ENCODE measurements around the gene PCDHB1. TPM values are rescaled to one million over a fixed set of nuclear protein-coding genes. Genes with fewer than 3 reads are reported as not detected.

PCDHB1 gene
- total RNA-seq, 4 donors from 2014 or later = not detected

GRCh38 chr5:141042555-141042954 is 8.6 kb upstream of the PCDHB1 start:
- WGBS = 52% methylated on average over 1 of the region's 1 CpG
- Histone ChIP-seq H3K4me1 (peaks cover 14 to 22% (median 20%) of the 10 kb centered on the region in 4 donors), H3K9me3 (no peaks in the 10 kb centered on the region), H3K27ac (replicated peaks in 1 of 4) (no peak overlapping the region), H3K36me3 (no peaks in the 10 kb centered on the region), H3K4me3 (no peak overlapping the region), H3K27me3 (peaks cover 0 to 25% (median 0%) of the 10 kb centered on the region in 4 donors)
- TF ChIP-seq EP300 (IDR thresholded peaks at IDR 0.05) = no peak
- TF ChIP-seq CTCF (IDR thresholded peaks at IDR 0.05) = no peak
- TF ChIP-seq POLR2AphosphoS5 (IDR thresholded peaks at IDR 0.05) = no peak
- TF ChIP-seq POLR2A (IDR thresholded peaks at IDR 0.05; ENCODE audit: low read depth) = no peak
- intact Hi-C loops (cut with DNase I) = no loop called here
- DNase-seq (ENCODE audit: extremely low spot score) = no peak

DNA sequence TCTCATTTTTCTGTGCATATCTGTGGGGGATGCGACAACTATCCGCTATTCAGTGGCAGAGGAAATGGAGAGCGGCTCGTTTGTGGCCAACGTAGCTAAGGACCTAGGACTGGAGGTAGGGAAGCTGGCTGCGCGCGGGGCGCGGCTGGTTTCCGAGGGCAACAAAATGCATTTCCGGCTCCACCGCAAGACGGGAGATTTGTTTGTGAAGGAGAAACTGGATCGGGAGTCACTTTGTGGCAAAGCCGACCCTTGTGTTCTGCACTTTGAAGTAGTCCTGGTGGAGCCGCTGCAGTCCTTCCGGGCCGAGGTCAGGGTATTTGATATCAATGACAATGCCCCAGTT is 320 bp downstream of the PCDHB1 start:
- no peaks in the 10 kb centered on the region for H3K36me3 ChIP-seq
- H3K9me3 ChIP-seq = no peaks in the 10 kb centered on the region
- WGBS = 5% methylated on average over 18 of the region's 19 CpGs
- TF ChIP-seq CTCF (IDR thresholded peaks at IDR 0.05) (no peak), POLR2A (IDR thresholded peaks at IDR 0.05; ENCODE audit: low read depth) (no peak), EP300 (IDR thresholded peaks at IDR 0.05) (no peak), POLR2AphosphoS5 (IDR thresholded peaks at IDR 0.05) (no peak)
- no peak overlapping the region for H3K27ac ChIP-seq (replicated peaks in 1 of 4)
- intact Hi-C loops (cut with DNase I) = no loop called here
- no peak for DNase-seq (ENCODE audit: extremely low spot score)
- H3K4me3 ChIP-seq = peak overlapping the region; percentile 53 to 68 (median 58)
- H3K27me3 ChIP-seq = peaks cover 0 to 52% (median 3%) of the 10 kb centered on the region in 4 donors
- H3K4me1 ChIP-seq = peaks cover 0 to 17% (median 15%) of the 10 kb centered on the region in 4 donors

DNA sequence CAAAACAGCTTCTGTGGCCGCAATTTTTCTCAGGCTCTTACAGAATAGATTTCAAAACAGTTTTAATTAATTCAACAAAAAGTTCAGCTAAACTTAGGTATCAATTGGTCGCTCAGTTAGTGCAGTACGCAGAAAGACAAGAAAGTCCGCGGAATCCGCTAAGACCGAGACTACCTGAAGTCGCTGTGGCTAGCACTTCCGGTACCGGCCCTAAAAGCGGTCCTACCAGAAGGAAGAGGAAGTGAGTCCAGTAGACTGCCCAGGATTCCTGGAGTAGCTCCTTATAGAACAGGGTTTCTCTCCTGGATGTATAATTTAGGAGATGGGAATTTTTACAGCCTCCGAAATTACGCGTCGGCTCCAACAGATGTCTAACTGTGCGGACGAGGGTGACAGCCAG is 26.7 kb downstream of the PCDHB1 start:
- H3K27ac ChIP-seq (replicated peaks in 1 of 4) = no peak overlapping the region
- no peak for DNase-seq (ENCODE audit: extremely low spot score)
- TF ChIP-seq CTCF (IDR thresholded peaks at IDR 0.05) (no peak), POLR2A (IDR thresholded peaks at IDR 0.05; ENCODE audit: low read depth) (no peak), EP300 (IDR thresholded peaks at IDR 0.05) (no peak), POLR2AphosphoS5 (IDR thresholded peaks at IDR 0.05) (no peak)
- H3K36me3 ChIP-seq = no peaks in the 10 kb centered on the region
- WGBS = 46% methylated on average over 17 of the region's 17 CpGs
- intact Hi-C loops (cut with DNase I) = no loop called here
- peaks cover 0 to 18% (median 10%) of the 10 kb centered on the region in 4 donors for H3K9me3 ChIP-seq
- peak overlapping the region in 3 of 4 donors; percentile 9 to 47 (median 23) for H3K4me3 ChIP-seq
- H3K27me3 ChIP-seq = peaks cover 0 to 42% (median 0%) of the 10 kb centered on the region in 4 donors
- no peaks in the 10 kb centered on the region for H3K4me1 ChIP-seq

DNA sequence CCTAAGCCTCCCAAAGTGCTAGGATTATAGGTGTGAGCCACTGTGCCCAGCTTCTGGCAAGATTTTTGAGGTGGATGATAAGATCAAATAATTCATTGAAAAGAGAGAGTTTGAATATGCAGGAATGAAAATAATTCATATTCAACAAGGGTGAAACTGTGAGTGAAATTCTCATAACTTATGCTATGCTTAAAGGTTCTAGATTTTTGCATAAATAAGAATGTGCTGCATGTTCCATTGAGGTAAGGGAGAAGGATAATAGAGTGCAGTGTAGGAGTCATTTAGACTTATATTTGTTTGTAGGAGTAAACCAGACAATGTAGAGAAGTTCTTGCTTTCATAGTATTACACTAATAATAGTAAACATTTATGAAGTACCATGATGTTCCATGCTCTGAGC is 31.1 kb downstream of the PCDHB1 start:
- intact Hi-C loops (cut with DNase I) = no loop called here
- Histone ChIP-seq H3K4me1 (peaks cover 0 to 5% (median 0%) of the 10 kb centered on the region in 4 donors), H3K9me3 (peaks cover 0 to 29% (median 10%) of the 10 kb centered on the region in 4 donors), H3K36me3 (no peaks in the 10 kb centered on the region), H3K27ac (replicated peaks in 1 of 4) (no peak overlapping the region), H3K27me3 (peaks cover 0 to 34% (median 0%) of the 10 kb centered on the region in 4 donors), H3K4me3 (no peak overlapping the region)
- TF ChIP-seq POLR2A (IDR thresholded peaks at IDR 0.05; ENCODE audit: low read depth) (no peak), EP300 (IDR thresholded peaks at IDR 0.05) (no peak), POLR2AphosphoS5 (IDR thresholded peaks at IDR 0.05) (no peak), CTCF (IDR thresholded peaks at IDR 0.05) (no peak)
- DNase-seq (ENCODE audit: extremely low spot score) = no peak

GRCh38 chr5:141084487-141084989 is 33.4 kb downstream of the PCDHB1 start:
- H3K36me3 ChIP-seq = no peaks in the 10 kb centered on the region
- peak overlapping the region; percentile 46 to 60 (median 54) for H3K4me3 ChIP-seq
- H3K9me3 ChIP-seq = peaks cover 0 to 33% (median 6%) of the 10 kb centered on the region in 4 donors
- no peak for TF ChIP-seq EP300 (IDR thresholded peaks at IDR 0.05)
- peak; percentile 55 to 69 (median 58) for TF ChIP-seq CTCF (IDR thresholded peaks at IDR 0.05)
- TF ChIP-seq POLR2AphosphoS5 (IDR thresholded peaks at IDR 0.05) = peak in 1 of 2 donors; percentile 29
- H3K27me3 ChIP-seq = peaks cover 0 to 14% (median 0%) of the 10 kb centered on the region in 4 donors
- peaks cover 0 to 5% (median 0%) of the 10 kb centered on the region in 4 donors for H3K4me1 ChIP-seq
- intact Hi-C loops (cut with DNase I) = no loop called here
- WGBS = 13% methylated on average over 21 of the region's 21 CpGs
- H3K27ac ChIP-seq (replicated peaks in 1 of 4) = peak overlapping the region; percentile 57 to 70 (median 66)
- no peak for DNase-seq (ENCODE audit: extremely low spot score)
